ENCODE data around the gene ERO1A. TPM values are rescaled to one million over a fixed set of nuclear protein-coding genes. Genes with fewer than 3 reads are reported as not detected.

The ERO1A gene
- total and polyA plus RNA-seq, 4 donors = 16.5 to 42.3 (median 20.0) TPM

DNA sequence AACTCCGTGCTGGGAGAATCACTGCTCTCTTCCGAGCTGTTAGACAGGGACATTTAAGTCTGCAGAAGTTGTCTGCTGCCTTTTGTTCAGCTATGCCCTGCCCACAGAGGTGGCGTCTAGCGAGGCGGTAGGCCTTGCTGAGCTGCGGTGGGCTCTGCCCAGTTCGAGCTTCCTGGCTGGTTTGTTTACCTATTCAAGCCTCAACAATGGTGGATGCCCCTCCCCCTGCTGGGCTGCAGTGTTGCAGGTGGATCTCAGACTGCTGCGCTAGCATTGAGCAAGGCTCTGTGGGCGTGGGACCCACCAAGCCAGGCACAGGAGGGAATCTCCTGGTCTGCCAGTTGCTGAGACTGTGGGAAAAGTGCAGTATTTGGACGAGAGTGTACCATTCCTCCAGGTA, 99.0 kb downstream of the ERO1A start:
- no peak overlapping the region for H3K4me3 ChIP-seq (ENCODE audit: low read depth in 1 of 3, low read length in 3 of 3)
- H3K4me1 ChIP-seq (ENCODE audit: control insufficient read depth in 4 of 4, insufficient read depth in 4 of 4, low read length in 3 of 4) = no peaks in the 10 kb centered on the region
- H3K9ac ChIP-seq (ENCODE audit: low read depth in 1 of 2, low read length in 2 of 2) = no peak overlapping the region
- H3K27ac ChIP-seq (ENCODE audit: low read depth in 1 of 2, low read length in 2 of 2) = no peak overlapping the region
- no peaks in the 10 kb centered on the region for H3K9me3 ChIP-seq (ENCODE audit: control insufficient read depth in 4 of 4, low read length in 3 of 4)
- no peaks in the 10 kb centered on the region for H3K27me3 ChIP-seq (ENCODE audit: control insufficient read depth in 4 of 4, insufficient read depth in 4 of 4, low read length in 3 of 4)
- 95% methylated on average over 10 of the region's 10 CpGs for WGBS
- no peak for DNase-seq (ENCODE audit: low spot score)
- no peaks in the 10 kb centered on the region for H3K36me3 ChIP-seq (ENCODE audit: control insufficient read depth in 4 of 4, insufficient read depth in 3 of 4, low read depth in 1 of 4, low read length in 3 of 4)
- TF ChIP-seq GABPA (IDR thresholded peaks at IDR 0.05 in 1 of 2, conservative IDR thresholded peaks at IDR 0.05 in 1 of 2) = no peak
- TF ChIP-seq, protein P1, sequence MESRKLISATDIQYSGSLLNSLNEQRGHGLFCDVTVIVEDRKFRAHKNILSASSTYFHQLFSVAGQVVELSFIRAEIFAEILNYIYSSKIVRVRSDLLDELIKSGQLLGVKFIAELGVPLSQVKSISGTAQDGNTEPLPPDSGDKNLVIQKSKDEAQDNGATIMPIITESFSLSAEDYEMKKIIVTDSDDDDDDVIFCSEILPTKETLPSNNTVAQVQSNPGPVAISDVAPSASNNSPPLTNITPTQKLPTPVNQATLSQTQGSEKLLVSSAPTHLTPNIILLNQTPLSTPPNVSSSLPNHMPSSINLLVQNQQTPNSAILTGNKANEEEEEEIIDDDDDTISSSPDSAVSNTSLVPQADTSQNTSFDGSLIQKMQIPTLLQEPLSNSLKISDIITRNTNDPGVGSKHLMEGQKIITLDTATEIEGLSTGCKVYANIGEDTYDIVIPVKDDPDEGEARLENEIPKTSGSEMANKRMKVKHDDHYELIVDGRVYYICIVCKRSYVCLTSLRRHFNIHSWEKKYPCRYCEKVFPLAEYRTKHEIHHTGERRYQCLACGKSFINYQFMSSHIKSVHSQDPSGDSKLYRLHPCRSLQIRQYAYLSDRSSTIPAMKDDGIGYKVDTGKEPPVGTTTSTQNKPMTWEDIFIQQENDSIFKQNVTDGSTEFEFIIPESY (IDR thresholded peaks at IDR 0.05) = no peak
- TF ChIP-seq, protein P2, sequence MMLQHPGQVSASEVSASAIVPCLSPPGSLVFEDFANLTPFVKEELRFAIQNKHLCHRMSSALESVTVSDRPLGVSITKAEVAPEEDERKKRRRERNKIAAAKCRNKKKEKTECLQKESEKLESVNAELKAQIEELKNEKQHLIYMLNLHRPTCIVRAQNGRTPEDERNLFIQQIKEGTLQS (IDR thresholded peaks at IDR 0.05) = no peak
- TF ChIP-seq FOXA1 (IDR thresholded peaks at IDR 0.05) = no peak
- no peak for TF ChIP-seq SP1 (IDR thresholded peaks at IDR 0.05)
- TF ChIP-seq HNF4A (conservative IDR thresholded peaks at IDR 0.05) = no peak
- TF ChIP-seq NR2F2 (IDR thresholded peaks at IDR 0.05) = no peak
- no peak for TF ChIP-seq FOXA2 (IDR thresholded peaks at IDR 0.05)
- TF ChIP-seq, protein P3, sequence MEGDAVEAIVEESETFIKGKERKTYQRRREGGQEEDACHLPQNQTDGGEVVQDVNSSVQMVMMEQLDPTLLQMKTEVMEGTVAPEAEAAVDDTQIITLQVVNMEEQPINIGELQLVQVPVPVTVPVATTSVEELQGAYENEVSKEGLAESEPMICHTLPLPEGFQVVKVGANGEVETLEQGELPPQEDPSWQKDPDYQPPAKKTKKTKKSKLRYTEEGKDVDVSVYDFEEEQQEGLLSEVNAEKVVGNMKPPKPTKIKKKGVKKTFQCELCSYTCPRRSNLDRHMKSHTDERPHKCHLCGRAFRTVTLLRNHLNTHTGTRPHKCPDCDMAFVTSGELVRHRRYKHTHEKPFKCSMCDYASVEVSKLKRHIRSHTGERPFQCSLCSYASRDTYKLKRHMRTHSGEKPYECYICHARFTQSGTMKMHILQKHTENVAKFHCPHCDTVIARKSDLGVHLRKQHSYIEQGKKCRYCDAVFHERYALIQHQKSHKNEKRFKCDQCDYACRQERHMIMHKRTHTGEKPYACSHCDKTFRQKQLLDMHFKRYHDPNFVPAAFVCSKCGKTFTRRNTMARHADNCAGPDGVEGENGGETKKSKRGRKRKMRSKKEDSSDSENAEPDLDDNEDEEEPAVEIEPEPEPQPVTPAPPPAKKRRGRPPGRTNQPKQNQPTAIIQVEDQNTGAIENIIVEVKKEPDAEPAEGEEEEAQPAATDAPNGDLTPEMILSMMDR (IDR thresholded peaks at IDR 0.05; ENCODE audit: low read depth, low read length, missing input control) = no peak
- no peak for TF ChIP-seq EGR1 (IDR thresholded peaks at IDR 0.05; ENCODE audit: low read depth in 2 of 2)
- no peak for TF ChIP-seq HNF4G (IDR thresholded peaks at IDR 0.05)
- TF ChIP-seq, protein P4, sequence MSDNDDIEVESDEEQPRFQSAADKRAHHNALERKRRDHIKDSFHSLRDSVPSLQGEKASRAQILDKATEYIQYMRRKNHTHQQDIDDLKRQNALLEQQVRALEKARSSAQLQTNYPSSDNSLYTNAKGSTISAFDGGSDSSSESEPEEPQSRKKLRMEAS (IDR thresholded peaks at IDR 0.05) = no peak

DNA sequence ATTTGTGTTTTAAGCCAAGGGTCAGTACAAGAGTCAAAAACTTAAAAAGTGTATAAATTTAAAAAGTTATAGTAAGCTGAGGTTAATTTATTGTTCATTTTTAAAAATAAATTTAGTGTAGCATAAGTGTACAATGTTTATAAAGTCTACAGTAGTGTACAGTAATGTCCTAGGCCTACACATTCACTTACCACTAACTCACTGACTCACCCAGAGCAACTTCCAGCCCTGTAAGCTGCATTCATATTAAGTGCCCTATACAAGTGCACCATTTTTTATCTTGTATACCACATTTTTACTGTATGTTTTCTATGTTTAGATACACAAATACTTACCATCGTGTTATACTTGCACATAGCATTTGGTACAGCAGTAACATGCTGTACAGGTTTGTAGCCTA, 105.0 kb downstream of the ERO1A start:
- 91% methylated on average over 1 of the region's 1 CpG for WGBS
- Histone ChIP-seq H3K27ac (ENCODE audit: low read depth in 1 of 2, low read length in 2 of 2) (no peak overlapping the region), H3K4me3 (ENCODE audit: low read depth in 1 of 3, low read length in 3 of 3) (no peak overlapping the region), H3K27me3 (ENCODE audit: control insufficient read depth in 4 of 4, insufficient read depth in 4 of 4, low read length in 3 of 4) (no peaks in the 10 kb centered on the region), H3K9ac (ENCODE audit: low read depth in 1 of 2, low read length in 2 of 2) (no peak overlapping the region), H3K4me1 (ENCODE audit: control insufficient read depth in 4 of 4, insufficient read depth in 4 of 4, low read length in 3 of 4) (no peaks in the 10 kb centered on the region), H3K36me3 (ENCODE audit: control insufficient read depth in 4 of 4, insufficient read depth in 3 of 4, low read depth in 1 of 4, low read length in 3 of 4) (no peaks in the 10 kb centered on the region), H3K9me3 (ENCODE audit: control insufficient read depth in 4 of 4, low read length in 3 of 4) (no peaks in the 10 kb centered on the region)
- no peak for TF ChIP-seq RXRA (IDR thresholded peaks at IDR 0.05)
- no peak for TF ChIP-seq NR2F2 (IDR thresholded peaks at IDR 0.05)
- no peak for TF ChIP-seq FOXA1 (IDR thresholded peaks at IDR 0.05)
- no peak for TF ChIP-seq HNF4A (conservative IDR thresholded peaks at IDR 0.05)
- TF ChIP-seq, protein P4 (IDR thresholded peaks at IDR 0.05) = no peak
- TF ChIP-seq, protein P5, sequence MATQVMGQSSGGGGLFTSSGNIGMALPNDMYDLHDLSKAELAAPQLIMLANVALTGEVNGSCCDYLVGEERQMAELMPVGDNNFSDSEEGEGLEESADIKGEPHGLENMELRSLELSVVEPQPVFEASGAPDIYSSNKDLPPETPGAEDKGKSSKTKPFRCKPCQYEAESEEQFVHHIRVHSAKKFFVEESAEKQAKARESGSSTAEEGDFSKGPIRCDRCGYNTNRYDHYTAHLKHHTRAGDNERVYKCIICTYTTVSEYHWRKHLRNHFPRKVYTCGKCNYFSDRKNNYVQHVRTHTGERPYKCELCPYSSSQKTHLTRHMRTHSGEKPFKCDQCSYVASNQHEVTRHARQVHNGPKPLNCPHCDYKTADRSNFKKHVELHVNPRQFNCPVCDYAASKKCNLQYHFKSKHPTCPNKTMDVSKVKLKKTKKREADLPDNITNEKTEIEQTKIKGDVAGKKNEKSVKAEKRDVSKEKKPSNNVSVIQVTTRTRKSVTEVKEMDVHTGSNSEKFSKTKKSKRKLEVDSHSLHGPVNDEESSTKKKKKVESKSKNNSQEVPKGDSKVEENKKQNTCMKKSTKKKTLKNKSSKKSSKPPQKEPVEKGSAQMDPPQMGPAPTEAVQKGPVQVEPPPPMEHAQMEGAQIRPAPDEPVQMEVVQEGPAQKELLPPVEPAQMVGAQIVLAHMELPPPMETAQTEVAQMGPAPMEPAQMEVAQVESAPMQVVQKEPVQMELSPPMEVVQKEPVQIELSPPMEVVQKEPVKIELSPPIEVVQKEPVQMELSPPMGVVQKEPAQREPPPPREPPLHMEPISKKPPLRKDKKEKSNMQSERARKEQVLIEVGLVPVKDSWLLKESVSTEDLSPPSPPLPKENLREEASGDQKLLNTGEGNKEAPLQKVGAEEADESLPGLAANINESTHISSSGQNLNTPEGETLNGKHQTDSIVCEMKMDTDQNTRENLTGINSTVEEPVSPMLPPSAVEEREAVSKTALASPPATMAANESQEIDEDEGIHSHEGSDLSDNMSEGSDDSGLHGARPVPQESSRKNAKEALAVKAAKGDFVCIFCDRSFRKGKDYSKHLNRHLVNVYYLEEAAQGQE (IDR thresholded peaks at IDR 0.05) = no peak
- TF ChIP-seq, protein P1 (IDR thresholded peaks at IDR 0.05) = no peak
- TF ChIP-seq, protein P2 (IDR thresholded peaks at IDR 0.05) = no peak
- no peak for DNase-seq (ENCODE audit: low spot score)

Measured in liver (tissue), 9 donors.